ENCODE measurements around the gene CHSY1.
A peak's percentile ranks its signal among the peaks of the same experiment; 100 is the strongest.

CHSY1 gene

DNA sequence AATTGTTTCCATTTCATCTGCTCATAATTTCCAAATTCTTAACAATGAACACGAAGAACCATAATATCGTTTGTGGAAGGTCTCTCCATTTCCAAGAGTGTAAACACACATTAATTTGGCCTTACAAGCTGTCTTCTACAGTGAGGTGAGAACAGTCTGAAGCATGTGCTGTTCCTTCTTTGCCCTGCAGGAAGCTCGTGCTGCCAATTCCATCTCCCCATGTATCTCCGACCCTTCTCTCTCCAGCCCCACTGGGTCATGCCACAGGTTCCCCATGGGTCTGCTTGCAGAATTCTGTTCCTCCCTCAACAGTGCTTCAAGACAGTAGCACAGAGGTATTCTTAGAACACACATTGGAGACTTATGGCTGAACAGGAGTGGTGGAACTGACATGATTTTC, 70.5 kb downstream of the CHSY1 start:
- peak overlapping the region; percentile 46 for H3K4me3 Mint-ChIP-seq
- H3K27me3 Mint-ChIP-seq: no peaks in the 10 kb centered on the region
- peaks cover 32% of the 10 kb centered on the region for H3K36me3 Mint-ChIP-seq
- peak overlapping the region; percentile 66 for H3K27ac Mint-ChIP-seq
- no peaks in the 10 kb centered on the region for H3K9me3 Mint-ChIP-seq
- H3K4me1 Mint-ChIP-seq: peaks cover 61% of the 10 kb centered on the region

DNA sequence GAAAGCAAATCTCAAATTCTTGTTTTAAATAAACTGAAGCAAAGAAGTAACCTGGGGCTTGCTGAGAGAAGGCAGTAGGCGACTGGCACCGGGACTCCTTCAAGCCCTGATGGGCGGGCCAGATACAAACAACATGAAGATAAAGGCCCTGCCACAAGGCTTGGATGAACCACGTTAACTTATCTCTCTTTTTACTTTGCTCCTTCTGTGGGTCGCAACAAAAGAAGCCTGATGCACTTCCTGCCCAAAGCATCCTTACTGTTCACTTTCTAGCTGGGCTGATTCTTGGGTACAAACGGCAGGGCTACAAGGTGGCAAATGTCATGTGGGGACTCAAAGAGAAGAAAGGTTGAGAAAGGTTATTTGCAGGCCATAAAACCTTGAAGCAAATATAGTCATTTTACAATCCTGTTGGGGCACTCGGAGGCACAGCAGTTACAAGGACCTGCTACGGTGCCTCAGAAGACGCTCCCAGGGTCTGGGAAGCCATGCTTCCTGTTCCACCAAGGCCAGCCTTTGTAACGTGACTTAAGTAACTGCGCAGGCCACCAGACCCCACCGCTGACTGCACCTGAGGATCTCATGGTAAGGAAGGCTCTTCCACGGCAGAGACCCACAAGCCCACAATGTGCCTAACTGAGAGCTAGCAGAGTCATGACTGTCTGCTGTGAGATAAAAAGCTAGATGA, 71.1 kb downstream of the CHSY1 start:
- Mint-ChIP-seq H3K4me3 (peak overlapping the region; percentile 46), H3K4me1 (peaks cover 65% of the 10 kb centered on the region), H3K9me3 (no peaks in the 10 kb centered on the region), H3K27me3 (no peaks in the 10 kb centered on the region), H3K27ac (peak overlapping the region; percentile 66), H3K36me3 (peaks cover 35% of the 10 kb centered on the region)

DNA sequence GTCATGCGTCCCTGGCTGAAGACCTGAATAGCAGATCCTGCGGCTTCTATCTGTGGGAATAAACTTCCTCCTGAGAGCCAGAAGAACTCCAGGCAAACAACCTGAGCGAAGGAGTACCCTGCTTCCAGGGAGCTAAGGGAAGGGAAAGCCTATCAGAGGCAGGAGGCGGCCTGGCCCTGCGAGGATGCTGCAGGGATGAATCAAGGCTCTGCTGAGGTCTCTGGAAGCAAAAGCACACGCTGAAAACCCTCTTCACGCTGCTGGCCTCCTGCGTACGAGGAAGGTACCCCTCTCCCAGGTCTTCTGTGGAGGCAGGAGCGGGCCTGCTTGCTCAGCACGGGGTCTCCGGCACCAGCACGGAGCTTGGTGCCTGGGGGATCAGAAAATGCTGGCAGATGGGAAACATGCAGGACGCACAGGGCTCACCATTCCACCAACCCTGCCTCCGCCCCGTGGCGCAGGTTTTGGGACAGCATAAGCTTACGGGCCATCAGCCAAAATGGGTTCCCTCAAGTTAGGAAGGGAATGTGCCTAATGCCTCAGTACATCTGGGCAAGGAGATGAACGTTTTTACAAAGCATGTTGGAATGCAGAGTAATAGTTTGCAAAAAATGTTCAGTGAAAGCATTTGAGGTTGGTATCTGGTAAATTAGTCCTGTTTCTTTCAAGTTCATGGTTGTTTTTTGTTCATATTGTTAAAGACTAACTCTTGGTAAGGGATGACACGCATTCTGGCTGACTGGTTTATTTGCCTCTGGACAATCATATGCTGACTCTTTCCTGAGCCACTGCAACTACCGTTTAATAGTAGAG, 72.3 kb downstream of the CHSY1 start:
- Mint-ChIP-seq H3K27ac (peak overlapping the region; percentile 14), H3K27me3 (no peaks in the 10 kb centered on the region), H3K4me1 (peaks cover 61% of the 10 kb centered on the region), H3K4me3 (no peak overlapping the region), H3K9me3 (no peaks in the 10 kb centered on the region), H3K36me3 (peaks cover 41% of the 10 kb centered on the region)

DNA sequence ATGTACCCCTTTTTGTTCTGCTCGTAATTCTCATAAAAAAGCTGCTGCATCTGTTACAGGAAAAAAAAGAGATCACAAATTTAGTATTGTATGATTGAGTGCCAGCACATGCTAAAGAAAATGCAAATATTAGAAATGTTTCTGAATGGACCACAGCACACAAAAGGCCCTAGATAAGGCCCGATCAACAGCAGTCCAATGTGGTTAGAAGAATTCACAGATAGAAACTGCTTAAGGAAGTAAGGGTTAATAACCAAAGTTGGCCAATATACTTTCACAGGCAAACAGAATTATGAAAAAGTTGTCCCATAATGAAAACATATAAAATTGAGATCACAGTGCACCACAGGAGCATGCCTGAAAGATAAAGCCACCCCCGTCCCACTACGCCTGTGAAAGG, 72.9 kb downstream of the CHSY1 start:
- Mint-ChIP-seq H3K27me3 (no peaks in the 10 kb centered on the region), H3K36me3 (peaks cover 47% of the 10 kb centered on the region), H3K4me3 (no peak overlapping the region), H3K4me1 (peaks cover 61% of the 10 kb centered on the region), H3K9me3 (no peaks in the 10 kb centered on the region), H3K27ac (no peak overlapping the region)

DNA sequence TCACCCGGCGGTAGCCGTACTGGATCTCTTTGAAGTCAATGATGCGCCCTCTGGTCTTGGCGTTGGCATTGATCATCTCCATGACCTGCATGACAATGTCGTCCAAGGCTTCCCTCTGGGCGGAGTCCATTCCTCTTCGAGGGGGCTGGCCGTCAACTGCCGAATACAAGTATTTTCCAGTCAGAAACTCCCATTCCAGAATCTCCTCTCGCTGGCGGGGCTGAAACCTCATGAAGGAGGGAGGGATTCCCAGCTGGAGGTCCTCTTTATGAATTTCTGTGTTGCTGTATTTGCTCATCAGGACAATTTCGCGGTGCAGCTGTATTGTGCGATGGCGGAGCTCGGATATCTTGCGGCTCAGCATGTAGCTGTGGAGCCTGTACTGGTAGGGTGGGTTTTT, 73.4 kb downstream of the CHSY1 start:
- Mint-ChIP-seq H3K27ac (no peak overlapping the region), H3K4me1 (peaks cover 57% of the 10 kb centered on the region)

DNA sequence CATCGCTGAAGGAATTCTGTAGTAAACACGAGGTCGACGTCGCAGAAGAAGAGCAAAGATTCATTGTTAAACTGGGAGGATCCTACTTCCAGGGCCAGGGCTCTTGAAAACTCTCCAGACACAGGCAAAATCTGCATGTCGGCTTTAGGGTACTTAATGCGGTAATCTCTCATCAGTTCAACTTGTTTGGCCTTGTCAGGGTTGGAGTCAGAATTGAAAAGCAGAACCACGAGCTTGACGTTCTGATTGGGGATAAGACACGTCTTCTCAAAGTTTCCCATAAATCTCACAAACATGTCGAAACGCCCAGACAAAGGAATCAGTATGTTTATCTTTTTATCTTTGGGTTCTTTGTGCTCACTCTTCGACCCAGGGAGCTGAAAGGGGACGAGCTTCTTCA, 74.0 kb downstream of the CHSY1 start:
- Mint-ChIP-seq H3K4me1 (peaks cover 52% of the 10 kb centered on the region), H3K27ac (peak overlapping the region; percentile 4), H3K27me3 (no peaks in the 10 kb centered on the region), H3K36me3 (peaks cover 44% of the 10 kb centered on the region), H3K4me3 (no peak overlapping the region), H3K9me3 (no peaks in the 10 kb centered on the region)

More for the DNA sequence above, 73.4 kb downstream of the CHSY1 start:
- peaks cover 48% of the 10 kb centered on the region for H3K36me3 Mint-ChIP-seq
- H3K27me3 Mint-ChIP-seq: no peaks in the 10 kb centered on the region
- no peaks in the 10 kb centered on the region for H3K9me3 Mint-ChIP-seq
- H3K4me3 Mint-ChIP-seq: no peak overlapping the region

DNA sequence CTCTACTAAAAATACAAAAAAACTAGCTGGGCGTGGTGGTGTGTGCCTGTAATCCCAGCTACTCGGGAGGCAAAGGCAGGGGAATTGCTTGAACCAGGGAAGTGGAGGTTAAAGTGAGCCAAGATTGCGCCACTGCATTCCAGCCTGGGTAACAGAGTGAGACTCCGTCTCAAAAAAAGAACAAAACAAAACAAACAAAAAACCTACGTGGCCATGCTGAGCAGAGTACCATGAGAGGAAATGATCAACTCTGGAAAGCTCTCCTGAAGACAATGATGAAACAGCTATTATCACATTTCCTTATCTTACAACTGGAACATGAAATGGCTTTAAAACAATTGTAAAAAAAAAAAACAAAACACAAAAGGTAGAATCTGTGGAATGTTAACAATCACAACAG, 75.2 kb downstream of the CHSY1 start:
- H3K27me3 Mint-ChIP-seq: no peaks in the 10 kb centered on the region
- H3K4me3 Mint-ChIP-seq: no peak overlapping the region
- no peak overlapping the region for H3K27ac Mint-ChIP-seq
- H3K4me1 Mint-ChIP-seq: peaks cover 39% of the 10 kb centered on the region
- H3K36me3 Mint-ChIP-seq: peaks cover 35% of the 10 kb centered on the region
- H3K9me3 Mint-ChIP-seq: no peaks in the 10 kb centered on the region

DNA sequence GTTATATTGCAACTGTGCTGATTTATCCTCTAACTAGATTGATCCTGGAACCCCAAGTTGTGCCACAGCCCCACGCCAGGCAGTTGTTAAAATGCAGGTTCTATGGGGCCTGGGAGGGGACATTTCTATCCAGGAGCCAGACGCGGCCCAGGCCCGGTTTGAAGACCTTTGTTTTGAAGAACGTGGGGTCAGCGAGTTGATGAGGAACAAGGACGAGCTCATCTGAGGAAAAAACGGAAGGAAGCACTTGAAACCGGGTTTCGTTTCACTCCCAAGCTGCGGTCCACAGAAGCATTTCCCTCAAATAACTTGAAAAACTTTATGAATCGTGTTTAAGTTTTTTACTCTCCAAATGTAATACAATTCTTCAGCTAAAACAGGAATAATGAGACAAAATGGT, 76.4 kb downstream of the CHSY1 start:
- Mint-ChIP-seq H3K9me3 (no peaks in the 10 kb centered on the region), H3K27ac (peak overlapping the region; percentile 41), H3K27me3 (no peaks in the 10 kb centered on the region), H3K4me1 (peaks cover 27% of the 10 kb centered on the region), H3K36me3 (peaks cover 29% of the 10 kb centered on the region), H3K4me3 (no peak overlapping the region)

DNA sequence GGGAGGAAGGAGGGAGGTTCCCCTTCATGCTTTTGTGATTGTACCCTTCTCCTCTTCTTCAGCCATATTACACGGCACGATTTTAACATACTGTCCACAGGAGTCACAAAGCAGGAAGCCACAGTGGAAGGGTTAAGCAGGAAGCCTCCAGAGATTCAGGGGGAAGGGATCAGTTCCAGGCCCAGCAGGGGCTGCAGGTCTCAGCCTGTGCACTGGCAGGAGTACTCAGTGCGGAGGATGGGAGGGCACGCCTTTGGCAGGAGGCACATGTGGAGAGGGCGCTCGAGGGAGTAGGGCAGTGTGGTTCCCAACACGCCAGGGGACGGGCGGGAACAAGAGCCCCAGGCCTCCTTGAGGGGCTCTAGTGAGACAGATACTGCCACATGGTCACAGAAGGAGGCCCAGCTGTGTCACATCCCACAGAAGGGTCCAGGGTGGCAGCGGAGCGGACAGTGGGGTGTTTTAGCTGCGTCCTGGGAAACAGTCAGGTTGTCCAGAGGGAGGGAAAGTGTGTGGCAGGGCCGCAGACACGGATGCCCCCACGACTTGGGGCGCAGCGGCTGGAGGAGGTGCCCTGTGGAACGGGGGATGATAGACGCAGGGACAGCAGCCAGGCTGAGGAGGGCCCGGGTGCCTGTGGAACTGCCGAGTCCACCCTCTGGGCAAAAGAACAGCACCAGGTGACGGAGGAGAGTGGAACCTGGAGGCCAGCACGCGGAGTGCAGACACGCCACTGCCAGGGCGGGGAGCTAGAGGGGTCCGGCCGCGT, 77.5 kb downstream of the CHSY1 start:
- no peak overlapping the region for H3K4me3 Mint-ChIP-seq
- no peaks in the 10 kb centered on the region for H3K27me3 Mint-ChIP-seq
- H3K9me3 Mint-ChIP-seq: no peaks in the 10 kb centered on the region
- H3K4me1 Mint-ChIP-seq: peaks cover 21% of the 10 kb centered on the region
- H3K36me3 Mint-ChIP-seq: peaks cover 29% of the 10 kb centered on the region
- peak overlapping the region; percentile 38 for H3K27ac Mint-ChIP-seq

DNA sequence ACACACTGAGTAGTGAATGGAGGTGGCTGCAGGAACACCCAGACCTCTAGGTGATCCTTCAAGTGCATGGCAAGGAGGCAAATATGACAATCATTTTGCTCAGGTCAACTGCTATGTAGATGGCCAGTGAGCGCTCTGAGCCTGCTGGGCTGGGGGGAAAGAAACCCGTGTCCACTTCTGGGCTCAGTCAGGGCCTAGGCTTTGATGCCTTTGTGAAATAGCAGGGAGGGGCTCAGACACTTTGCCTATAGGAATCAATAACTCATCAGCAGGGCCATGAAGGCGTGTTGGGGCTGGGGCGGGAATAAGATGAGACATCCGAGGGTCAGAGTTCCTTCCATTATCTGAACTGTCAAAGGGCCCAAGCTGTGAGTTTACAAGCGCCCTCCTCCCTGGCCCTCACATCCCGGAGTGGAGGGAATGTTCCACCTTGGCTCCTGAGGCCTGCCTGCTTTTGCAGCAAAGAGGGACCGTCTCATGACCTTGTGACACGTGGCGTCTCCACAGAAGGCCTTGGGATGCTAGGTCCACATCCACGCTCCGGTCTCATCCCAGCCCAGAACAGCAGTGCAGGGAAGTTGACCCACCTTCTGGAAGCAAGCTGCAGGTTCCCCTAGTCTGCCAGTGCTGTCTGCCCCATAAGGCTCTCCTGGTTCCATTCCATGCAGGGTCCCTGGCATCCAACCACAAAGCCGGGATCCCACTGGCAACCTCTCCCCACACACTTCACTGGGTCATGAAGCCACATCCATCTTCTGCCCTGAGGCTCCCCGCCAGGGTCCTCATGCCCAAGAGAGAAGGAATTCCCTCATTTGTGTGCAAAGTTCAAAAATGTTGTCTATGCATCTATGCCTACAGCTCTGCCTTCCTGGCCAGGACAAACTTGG, 78.4 kb downstream of the CHSY1 start:
- Mint-ChIP-seq H3K36me3 (peaks cover 24% of the 10 kb centered on the region), H3K27ac (peak overlapping the region; percentile 38), H3K9me3 (no peaks in the 10 kb centered on the region), H3K4me3 (no peak overlapping the region), H3K4me1 (peaks cover 24% of the 10 kb centered on the region), H3K27me3 (no peaks in the 10 kb centered on the region)

DNA sequence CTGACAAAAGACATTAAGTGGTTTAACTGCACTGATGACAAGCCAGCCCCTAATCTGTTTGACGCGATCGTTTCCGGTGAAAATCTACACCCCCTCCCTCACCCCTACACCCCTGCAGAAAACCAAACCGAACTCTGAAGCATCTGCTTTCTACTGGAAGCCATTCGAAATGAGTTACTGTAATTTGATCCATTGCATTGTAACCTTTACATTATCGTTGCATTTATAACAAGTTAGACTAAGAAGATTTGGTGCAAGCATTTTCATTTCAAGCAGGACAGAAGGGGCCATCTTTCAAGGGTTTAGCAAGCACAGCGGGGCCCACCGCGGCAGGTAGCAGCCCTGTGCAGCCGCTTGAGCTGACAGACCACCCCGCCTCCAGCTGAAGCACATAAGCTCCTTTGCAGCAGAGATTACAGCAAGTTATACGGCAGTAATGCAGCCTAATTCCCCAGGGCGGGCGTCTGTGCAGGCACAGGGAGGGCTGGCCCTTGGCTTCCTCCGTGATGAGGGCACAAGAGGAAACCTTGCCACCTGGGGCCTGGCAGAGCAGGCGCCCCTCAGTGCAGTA, 79.3 kb downstream of the CHSY1 start:
- H3K36me3 Mint-ChIP-seq: peaks cover 19% of the 10 kb centered on the region
- H3K9me3 Mint-ChIP-seq: no peaks in the 10 kb centered on the region
- no peak overlapping the region for H3K27ac Mint-ChIP-seq
- H3K27me3 Mint-ChIP-seq: no peaks in the 10 kb centered on the region
- H3K4me3 Mint-ChIP-seq: no peak overlapping the region
- peaks cover 31% of the 10 kb centered on the region for H3K4me1 Mint-ChIP-seq

DNA sequence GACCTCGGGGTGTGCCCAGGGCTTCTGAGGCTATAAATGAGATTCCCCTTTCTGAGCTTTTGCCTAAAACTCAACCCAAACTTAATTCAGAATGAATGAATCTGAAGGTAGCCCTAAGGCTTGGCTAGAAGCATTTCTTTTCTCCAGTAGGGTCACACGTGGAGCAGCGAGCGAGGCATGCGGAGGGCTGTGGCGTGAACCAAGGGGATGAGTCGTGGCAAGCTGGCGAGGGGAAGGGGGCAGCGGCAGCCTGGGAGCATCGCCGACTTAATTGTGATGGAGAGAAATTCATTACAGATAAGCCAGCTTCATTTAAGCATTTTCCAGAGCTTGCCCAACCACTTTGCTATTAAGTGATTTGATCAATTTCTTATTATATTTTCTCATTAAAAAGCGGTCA, 79.9 kb downstream of the CHSY1 start:
- H3K27ac Mint-ChIP-seq: no peak overlapping the region
- H3K27me3 Mint-ChIP-seq: no peaks in the 10 kb centered on the region
- H3K4me3 Mint-ChIP-seq: no peak overlapping the region
- no peaks in the 10 kb centered on the region for H3K9me3 Mint-ChIP-seq
- peaks cover 34% of the 10 kb centered on the region for H3K4me1 Mint-ChIP-seq
- peaks cover 18% of the 10 kb centered on the region for H3K36me3 Mint-ChIP-seq

DNA sequence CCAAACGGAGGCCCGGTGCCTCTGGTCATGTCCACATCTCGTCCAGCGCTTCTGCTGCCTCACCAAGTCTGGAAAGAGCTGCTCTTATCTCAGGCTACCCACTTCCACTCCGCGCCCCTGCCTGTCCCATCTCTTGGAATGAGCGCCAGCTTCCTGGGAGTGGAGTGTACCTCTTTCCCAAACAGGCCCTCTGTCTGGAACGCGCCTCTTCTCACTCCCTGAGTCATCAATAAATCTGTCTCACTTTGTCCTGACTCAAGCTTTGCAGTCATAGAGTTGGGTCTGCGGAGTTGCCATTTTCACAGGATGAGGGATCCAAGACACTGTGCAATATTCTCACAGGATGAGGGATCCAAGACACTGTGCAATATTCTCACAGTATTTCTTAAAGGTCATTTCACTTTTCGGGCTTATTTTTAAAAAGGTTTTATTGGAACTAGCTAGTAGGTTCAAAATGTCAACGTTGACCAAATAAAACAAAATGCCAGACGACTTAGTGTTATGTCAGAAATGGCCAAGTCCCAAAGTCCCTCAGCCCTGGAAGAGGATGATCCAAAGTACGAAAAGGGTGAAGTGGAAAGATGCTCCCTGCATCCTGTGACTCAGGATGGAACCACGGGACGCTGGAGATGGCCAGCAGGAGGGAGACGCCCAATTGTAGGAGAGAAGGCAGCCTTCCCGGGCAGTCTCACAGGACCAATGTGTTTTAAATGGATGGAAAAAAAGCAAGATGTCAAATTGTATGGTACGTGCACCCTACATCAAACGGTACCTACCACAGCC, 81.1 kb downstream of the CHSY1 start:
- Mint-ChIP-seq H3K9me3 (no peaks in the 10 kb centered on the region), H3K27me3 (no peaks in the 10 kb centered on the region), H3K4me1 (peaks cover 23% of the 10 kb centered on the region), H3K27ac (no peak overlapping the region), H3K36me3 (peaks cover 16% of the 10 kb centered on the region), H3K4me3 (no peak overlapping the region)

DNA sequence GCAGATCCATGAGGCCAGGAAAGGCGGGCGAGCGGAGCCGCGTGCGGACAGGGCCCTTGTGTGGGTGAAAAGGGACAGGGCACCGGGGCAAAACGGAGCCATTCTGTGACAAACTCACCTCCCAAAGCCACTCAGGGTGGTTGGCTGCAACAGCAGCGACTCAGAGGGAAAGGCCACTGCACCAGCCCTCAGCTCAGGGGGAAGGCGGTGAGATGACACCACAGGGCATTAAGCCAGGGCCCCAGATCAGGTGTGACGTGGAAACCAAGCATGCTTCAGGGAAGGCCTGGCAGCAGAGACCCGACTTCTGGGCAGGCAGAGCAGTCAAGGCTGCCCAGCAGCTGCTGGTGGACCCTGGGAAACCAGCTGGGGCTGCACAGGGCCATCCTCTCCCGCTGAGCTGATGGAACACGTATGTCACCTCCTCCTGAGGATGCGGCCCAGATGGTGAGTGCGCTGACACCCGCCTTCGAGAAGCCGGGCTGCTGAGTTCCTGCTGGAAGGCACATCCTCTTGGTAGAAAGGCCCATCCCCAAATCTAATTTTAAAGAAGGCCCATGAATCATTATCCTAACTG, 82.3 kb downstream of the CHSY1 start:
- Mint-ChIP-seq H3K36me3 (peaks cover 10% of the 10 kb centered on the region), H3K9me3 (no peaks in the 10 kb centered on the region), H3K27me3 (no peaks in the 10 kb centered on the region), H3K27ac (no peak overlapping the region), H3K4me3 (no peak overlapping the region), H3K4me1 (peaks cover 21% of the 10 kb centered on the region)

Measured in activated naive CD4-positive, alpha-beta T cell treated with anti-CD3 and anti-CD28 coated beads, Interleukin-2, amount 50 U/mL, for 24 hours (primary cell).